Stimulated activated naive CD8-positive, alpha-beta T cell treated with anti-CD3 and anti-CD28 coated beads, Interleukin-15, Interleukin-2, amounts not matched to agents 100 U/mL and 50 U/mL, for 24 hours (primary cell): ENCODE results near the gene MICAL3.

ENCODE experiments used
- ATAC-seq: fragments of 150-1000 bp; cut with Tn5 transposase; one replicate; pipeline ENCODE4 v1.10.0; 2021
- DNase-seq: peaks from one replicate; pipeline ENCODE4 v3.0.0; 2021

MICAL3 gene

DNA sequence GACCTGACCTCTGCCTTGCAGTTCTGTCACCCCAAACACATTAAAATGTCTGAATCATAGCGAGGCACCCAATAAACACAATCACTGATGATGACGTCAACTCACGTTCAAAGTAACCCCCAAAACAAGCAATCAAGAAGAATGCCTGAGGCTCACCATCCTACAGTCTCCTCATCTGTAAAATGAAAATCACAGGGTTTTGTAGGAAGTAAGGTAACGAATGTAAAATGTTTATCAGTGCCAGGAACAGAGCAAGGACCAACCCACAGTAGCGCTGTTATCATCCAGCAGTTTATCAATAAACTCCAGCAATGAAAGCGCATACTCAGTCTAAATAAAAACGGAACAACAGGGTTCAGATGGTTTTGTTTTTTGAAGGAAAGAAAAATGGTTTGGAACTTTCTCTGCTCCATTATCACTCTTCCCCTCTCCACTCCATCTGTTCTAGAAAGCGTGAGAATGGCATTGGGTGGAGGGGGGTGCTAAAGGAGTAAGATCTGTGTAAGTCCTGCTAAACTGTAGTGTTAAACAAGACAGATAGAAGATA lies 110.5 kb downstream of the MICAL3 start:
- DNase-seq (no peak), ATAC-seq (no peak)

GRCh38 chr22:17912945-17913721 lies 111.2 kb downstream of the MICAL3 start:
- no peak for DNase-seq
- ATAC-seq: no peak

- ATAC-seq (no peak), DNase-seq (no peak)
Observed at GRCh38 chr22:17911887-17912286, 112.5 kb downstream of the MICAL3 start.

DNA sequence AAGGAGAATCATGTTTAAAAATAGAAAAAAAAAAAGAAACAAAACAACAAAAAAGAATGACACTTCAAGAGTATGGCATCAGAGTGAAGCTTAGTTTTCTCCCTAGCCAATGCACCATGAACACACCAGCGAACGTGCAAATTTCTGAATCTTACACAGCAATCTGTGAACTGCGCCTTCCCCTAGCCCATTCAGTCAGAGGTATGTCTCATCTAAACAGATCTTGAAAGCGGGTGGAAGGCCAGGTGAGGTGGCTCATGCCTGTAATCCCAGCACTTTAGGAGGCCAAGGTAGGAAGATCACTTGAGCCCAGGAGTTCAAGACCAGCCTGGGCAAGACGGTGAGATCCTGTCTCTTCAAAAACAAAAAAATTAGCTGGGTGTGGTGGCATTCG lies 113.1 kb downstream of the MICAL3 start:
- DNase-seq (no peak), ATAC-seq (no peak)

GRCh38 chr22:17910561-17911311 lies 113.6 kb downstream of the MICAL3 start:
- DNase-seq (no peak), ATAC-seq (no peak)

- DNase-seq (no peak), ATAC-seq (no peak)
Observed at GRCh38 chr22:17907748-17908051, 116.7 kb downstream of the MICAL3 start.

DNA sequence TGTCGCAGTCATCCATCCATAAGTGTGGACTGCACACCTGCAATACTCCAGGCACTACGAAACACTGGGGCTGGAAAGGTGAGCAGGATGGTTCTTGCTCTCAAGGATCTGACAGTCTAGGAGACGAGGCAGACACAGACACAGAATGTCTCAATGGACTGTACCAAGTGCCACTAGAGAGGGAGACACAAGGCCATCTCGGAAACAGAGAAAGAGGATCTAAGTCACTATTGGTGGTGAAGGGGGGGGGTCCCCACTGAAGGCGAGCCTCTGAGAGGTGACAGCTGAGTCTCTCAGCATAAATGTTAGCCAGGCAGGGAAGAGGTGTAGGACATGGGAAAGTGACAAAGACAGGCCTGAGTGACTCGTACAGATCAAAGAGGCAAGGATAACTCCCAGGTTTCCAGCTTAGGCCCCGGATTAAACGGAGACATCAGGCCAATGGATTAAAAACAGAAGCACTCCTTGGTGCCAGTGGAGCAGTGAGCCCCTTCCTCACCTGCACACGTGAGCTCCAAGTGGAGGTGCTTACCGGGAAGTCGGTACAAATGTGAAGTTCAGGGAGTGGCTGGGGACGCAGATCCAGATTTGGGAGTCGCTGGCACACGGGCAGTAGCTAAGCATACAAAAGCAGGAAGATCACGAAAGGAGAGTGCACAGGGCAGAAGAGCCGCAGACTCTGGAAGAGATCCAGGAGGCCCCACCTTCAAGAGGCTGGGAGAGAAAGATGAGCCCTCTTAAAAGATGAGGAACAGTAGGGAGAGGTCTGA lies 117.2 kb downstream of the MICAL3 start:
- ATAC-seq (no peak), DNase-seq (no peak)

GRCh38 chr22:17905445-17905844 lies 118.9 kb downstream of the MICAL3 start:
- DNase-seq: no peak
- no peak for ATAC-seq

DNA sequence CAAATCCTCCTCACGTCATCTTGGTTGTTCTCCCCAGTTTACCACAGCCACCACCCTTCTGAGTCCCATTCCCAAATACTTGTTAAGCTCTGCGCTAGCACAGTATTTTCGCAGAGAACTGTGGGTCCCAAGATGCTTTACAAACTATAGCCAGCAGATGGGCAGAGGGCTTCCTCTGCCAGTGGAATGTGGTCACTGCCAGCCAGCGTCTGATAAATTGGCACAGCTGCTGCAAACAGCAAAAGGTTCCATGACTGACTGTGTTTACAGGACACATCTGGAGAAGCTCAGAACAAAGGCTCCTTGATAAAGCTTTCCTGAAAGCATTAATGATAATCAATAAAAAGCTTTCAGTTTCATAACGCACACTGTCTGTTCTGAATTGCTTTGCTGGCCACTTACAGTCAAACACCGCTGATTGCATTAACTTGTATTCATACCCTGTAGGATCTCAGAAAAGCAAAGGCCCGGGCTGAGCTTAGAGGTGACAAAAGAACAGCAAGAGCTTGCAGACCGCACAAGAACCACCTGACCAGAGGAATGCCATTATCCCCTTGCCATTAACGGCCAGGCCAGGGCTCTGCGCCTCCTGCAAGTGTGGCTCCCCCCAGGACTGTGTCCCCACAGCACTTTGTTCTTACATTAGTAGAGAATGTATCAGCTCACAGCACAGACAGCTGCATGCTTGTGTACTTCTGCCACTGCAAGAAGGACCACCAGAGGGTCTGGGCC lies 120.6 kb downstream of the MICAL3 start:
- no peak for DNase-seq
- ATAC-seq: no peak

DNA sequence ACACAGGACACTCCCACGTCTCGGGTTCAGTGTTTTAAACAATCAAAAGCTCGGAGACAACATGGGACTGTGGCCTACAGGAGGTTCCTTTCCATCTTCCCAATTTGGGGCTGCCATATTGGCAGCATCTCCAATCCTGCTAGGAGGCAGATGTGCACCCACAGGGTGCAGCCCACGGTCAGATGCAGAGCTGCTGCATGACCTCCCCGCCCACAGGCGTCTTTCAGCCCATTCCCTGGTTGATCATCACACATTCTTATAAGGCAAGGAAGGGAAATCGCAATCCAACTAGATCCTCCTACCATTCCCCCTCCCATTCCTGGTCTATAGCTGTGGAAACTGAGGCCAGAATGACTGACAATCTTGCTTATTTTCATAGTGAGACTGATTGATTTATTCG lies 121.4 kb downstream of the MICAL3 start:
- DNase-seq (no peak), ATAC-seq (no peak)

GRCh38 chr22:17898375-17898774 lies 126.0 kb downstream of the MICAL3 start:
- DNase-seq (no peak), ATAC-seq (no peak)

DNA sequence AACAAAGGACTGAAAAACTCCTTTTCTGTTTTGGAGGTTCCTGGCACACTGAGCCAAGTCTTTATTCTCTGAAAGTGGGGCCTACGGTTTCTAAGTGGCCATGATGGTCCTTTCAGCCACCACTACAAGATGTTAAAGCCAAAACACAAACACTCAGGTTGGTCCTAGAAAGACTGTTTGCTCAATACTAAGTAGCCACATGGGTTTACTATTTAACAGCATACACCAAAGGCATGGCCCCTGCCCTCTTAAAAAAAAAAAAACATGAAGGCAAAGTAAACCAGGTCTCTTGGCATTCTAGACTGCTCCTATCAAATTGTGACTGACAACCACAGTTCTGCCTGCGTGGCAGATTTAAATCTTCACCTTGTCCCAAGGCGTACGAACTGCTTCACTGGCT lies 126.5 kb downstream of the MICAL3 start:
- ATAC-seq: no peak
- no peak for DNase-seq

GRCh38 chr22:17897426-17897825 lies 126.9 kb downstream of the MICAL3 start:
- ATAC-seq: no peak
- DNase-seq: no peak

DNA sequence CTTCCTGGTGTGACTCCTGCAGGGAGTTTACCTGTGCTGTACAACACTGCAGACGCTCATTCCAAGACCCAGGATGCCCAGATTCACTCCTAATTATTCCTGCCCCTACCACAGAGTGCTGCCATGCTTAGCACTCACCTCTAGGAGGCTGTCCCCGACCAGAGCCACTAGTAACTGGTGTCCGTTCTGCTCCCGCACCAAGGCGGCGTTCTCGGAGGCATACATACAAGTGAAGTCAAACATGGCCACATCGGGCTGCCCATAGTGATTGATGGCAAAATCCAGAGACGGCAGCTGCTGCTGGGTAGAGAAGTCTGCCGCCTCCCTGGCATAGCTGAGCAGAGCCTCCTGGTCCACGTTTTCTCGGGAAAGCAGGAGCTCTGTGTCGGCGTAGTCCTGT lies 127.8 kb downstream of the MICAL3 start:
- ATAC-seq (no peak), DNase-seq (no peak)

DNA sequence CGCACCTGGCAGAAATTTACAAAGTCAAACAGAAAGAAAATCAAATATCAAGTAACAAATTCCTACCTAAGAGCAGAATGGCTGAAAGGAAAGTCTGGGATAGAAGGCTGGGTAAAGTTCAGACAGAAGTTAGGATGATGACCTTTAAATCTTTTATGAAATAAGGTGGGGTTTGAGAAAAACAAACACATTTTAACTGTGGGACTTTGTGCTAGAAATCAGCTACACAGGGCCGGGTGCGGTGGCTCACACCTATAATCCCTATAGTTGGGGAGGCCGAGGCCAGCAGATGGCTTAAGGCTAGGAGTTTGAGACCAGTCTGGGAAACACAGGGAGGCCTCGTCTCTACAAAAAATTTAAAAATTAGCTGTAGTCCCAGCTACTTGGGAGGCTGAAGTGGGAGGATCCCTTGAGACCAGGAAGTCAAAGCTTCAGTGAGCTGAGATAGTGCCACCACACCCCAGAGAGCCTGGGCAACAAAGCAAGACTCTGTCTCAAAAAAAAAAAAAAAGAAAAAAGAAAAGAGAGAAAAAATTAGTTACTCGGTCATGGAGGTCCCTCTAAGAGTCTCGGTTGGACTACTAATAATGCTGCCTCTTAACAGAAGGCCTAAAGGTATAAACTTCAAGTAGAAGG lies 130.3 kb downstream of the MICAL3 start:
- DNase-seq: no peak

DNA sequence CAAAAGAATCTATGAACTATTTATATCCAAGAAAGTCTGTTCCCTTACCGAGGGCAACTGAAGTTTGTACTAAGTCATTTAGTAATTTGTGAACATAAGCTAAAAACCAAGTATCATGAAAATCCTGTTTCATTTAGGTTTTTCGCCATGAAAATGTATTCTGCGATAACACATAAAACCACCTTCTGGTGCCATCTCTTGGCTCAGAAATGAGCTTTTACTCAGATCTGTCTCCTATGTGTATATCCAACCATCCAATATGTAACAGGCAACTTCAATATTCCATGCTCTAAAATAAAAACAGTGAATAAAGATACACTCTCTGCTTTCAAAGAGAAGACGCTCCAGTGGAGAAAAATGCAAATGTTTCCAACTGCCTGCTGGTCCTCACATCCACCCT lies 132.0 kb downstream of the MICAL3 start:
- ATAC-seq (no peak), DNase-seq (no peak)

More for the DNA sequence above, 130.3 kb downstream of the MICAL3 start:
- no peak for ATAC-seq

DNA sequence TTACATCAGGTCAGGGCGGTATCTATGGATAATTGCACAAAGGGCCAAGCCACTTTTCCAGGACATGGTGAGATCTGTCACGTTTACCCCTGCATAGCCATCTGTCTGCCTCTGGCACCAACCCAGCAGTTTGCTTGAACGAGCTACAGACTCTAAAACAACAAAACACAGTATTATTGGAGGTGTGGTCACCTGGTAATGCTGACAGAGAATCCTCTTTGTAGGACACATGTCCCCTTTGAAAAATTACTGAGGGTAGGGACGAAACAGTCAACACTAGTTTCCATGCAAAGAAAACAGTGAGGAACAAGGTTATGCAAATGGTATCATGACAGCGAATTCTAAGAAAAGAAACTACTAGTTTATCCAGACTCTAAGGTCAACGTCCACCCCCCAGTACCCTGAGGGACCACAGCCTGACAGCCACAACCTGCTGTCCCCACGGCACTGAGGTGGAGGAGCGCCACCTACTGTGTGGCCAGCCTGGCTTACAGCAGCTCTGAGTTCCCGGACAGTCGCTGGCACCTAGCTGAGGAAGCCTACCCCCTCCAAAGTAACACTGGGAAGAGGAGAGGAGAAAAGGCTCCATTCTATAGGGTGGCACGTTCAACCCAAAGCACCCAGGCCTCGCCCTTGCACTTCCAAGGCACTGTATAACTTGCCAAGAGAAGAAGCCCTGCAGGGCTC lies 132.7 kb downstream of the MICAL3 start:
- no peak for DNase-seq
- ATAC-seq: no peak

GRCh38 chr22:17890892-17891291 lies 133.5 kb downstream of the MICAL3 start:
- no peak for ATAC-seq
- no peak for DNase-seq

GRCh38 chr22:17890245-17890671 lies 134.1 kb downstream of the MICAL3 start:
- DNase-seq: no peak
- ATAC-seq: no peak

DNA sequence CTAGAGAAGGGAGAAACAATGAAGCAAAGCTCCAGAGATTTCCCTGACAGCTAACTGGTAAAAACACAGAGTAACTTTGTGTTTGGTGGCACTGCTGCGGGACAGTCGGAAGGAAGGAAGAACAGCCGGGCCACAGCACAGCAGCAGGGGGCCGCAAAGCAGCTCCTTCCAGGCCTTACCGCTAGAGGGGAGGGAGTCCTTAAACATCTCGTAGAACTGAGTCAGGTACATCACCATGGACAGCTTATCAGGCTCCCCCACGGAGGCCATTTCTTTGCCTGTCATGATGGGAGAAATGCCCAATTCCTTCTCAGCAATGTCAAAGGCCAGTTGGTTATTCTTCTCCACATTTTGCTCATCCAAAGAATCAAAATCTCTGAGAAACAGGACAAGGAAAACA lies 135.5 kb downstream of the MICAL3 start:
- DNase-seq: no peak
- ATAC-seq: no peak

DNA sequence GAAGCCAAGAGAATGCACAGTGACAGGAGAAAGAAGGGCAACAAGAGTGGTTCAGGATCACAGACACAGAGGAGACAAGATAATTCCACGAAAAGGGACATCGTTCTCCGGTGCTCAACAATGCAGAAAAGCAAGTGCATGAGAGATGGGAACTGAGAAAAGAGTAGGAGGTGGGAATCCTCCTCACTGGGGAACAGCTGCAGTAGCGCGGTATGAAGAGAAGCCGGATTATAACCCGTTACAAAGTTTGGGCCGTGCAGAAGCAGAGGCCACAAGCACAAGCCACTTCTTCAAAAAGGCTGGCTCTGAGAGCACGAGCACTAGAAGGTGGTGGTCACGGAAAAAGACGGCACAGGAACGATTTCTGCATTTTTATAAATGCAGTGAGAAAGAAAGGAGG lies 135.9 kb downstream of the MICAL3 start:
- no peak for ATAC-seq
- no peak for DNase-seq
